ENCODE results near the gene ERCC6L2.

Gene ERCC6L2

DNA sequence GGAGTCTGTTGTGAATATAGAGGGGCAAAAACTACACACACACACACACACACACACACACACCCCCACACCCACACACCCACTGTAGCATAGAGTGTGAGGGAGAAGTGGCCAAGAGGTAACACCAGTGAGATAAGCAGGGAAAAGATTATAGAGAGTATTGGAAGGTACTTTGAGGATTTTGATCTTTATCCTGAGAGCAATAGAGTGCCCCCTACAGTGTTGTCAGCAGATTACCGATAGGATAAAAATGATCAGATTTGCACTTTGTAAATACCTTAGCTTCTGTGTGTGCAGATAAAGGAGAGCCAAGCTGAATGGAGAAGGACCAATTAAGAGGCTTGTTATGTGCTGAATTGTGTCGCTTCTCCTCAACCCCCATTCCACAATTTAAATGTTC lies 32.3 kb downstream of the ERCC6L2 start:
- no peak for TF ChIP-seq ESRRG (CRISPR knock-in tag; IDR thresholded peaks at IDR 0.05)
- peak; percentile 33; the same call in 1 of the 3 replicates for ATAC-seq

- no peak for TF ChIP-seq ZFP30 (CRISPR knock-in tag; IDR thresholded peaks at IDR 0.05)
- no peak for TF ChIP-seq ZFP3 (CRISPR knock-in tag; IDR thresholded peaks at IDR 0.05)
- no peak for TF ChIP-seq TOX (CRISPR knock-in tag; IDR thresholded peaks at IDR 0.05; ENCODE audit: borderline replicate concordance)
- no peak for TF ChIP-seq PPARA (CRISPR knock-in tag; IDR thresholded peaks at IDR 0.05; ENCODE audit: borderline replicate concordance)
- TF ChIP-seq ZC3H10 (CRISPR knock-in tag; IDR thresholded peaks at IDR 0.05) = no peak
- TF ChIP-seq BACH2 (CRISPR knock-in tag; IDR thresholded peaks at IDR 0.05; ENCODE audit: borderline replicate concordance) = no peak
- no peak for TF ChIP-seq TCF4 (CRISPR knock-in tag; IDR thresholded peaks at IDR 0.05; ENCODE audit: borderline replicate concordance)
- no peak for TF ChIP-seq CREB5 (CRISPR knock-in tag; IDR thresholded peaks at IDR 0.05; ENCODE audit: low read depth)
- no peak for TF ChIP-seq ISL1 (CRISPR knock-in tag; IDR thresholded peaks at IDR 0.05)
- no peak for ATAC-seq
These were observed 34.7 kb downstream of the ERCC6L2 start for GRCh38 chr9:95910023-95910707.

GRCh38 chr9:95910770-95911340 lies 35.4 kb downstream of the ERCC6L2 start:
- TF ChIP-seq ZNF565 (CRISPR knock-in tag; conservative IDR thresholded peaks at IDR 0.05; ENCODE audit: low read depth) (no peak), PPARA (CRISPR knock-in tag; IDR thresholded peaks at IDR 0.05; ENCODE audit: borderline replicate concordance) (no peak), ZNF8 (CRISPR knock-in tag; IDR thresholded peaks at IDR 0.05) (no peak)
- TF ChIP-seq, protein P1, sequence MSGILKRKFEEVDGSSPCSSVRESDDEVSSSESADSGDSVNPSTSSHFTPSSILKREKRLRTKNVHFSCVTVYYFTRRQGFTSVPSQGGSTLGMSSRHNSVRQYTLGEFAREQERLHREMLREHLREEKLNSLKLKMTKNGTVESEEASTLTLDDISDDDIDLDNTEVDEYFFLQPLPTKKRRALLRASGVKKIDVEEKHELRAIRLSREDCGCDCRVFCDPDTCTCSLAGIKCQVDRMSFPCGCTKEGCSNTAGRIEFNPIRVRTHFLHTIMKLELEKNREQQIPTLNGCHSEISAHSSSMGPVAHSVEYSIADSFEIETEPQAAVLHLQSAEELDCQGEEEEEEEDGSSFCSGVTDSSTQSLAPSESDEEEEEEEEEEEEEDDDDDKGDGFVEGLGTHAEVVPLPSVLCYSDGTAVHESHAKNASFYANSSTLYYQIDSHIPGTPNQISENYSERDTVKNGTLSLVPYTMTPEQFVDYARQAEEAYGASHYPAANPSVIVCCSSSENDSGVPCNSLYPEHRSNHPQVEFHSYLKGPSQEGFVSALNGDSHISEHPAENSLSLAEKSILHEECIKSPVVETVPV (CRISPR knock-in tag; IDR thresholded peaks at IDR 0.05) = no peak
- no peak for ATAC-seq

- TF ChIP-seq RARB (CRISPR knock-in tag; IDR thresholded peaks at IDR 0.05) (no peak), ISL1 (CRISPR knock-in tag; IDR thresholded peaks at IDR 0.05) (peak; percentile 80)
- ATAC-seq = no peak
These were observed 37.3 kb downstream of the ERCC6L2 start for GRCh38 chr9:95912773-95913172.

DNA sequence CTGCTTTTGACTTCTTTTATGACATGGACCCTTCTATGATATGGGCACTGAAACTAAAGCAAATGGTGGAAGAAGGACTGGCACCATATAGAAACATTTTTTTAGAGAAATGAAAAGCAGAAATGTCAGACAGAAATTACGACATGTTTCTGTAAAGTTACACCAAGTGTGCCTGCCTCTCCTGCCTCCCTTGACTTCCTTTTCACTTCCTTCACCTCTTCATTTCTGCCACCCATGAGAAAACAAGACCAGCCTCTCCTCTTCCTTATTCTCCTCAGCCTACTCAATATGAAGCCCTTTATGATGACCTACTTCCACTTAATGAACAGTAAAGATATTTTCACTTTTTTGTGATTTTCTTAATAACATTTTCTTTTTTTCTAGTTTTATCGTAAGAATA lies 44.5 kb downstream of the ERCC6L2 start:
- ATAC-seq = no peak
- no peak for TF ChIP-seq ZC3H10 (CRISPR knock-in tag; IDR thresholded peaks at IDR 0.05)
- no peak for TF ChIP-seq ZNF8 (CRISPR knock-in tag; IDR thresholded peaks at IDR 0.05)
- no peak for TF ChIP-seq CREB5 (CRISPR knock-in tag; IDR thresholded peaks at IDR 0.05; ENCODE audit: low read depth)
- TF ChIP-seq OSR1 (CRISPR knock-in tag; IDR thresholded peaks at IDR 0.05) = no peak
- TF ChIP-seq ZFP3 (CRISPR knock-in tag; IDR thresholded peaks at IDR 0.05) = no peak
- TF ChIP-seq GLIS3 (CRISPR knock-in tag; IDR thresholded peaks at IDR 0.05) = no peak
- no peak for TF ChIP-seq BACH2 (CRISPR knock-in tag; IDR thresholded peaks at IDR 0.05; ENCODE audit: borderline replicate concordance)
- TF ChIP-seq, protein P1 (CRISPR knock-in tag; IDR thresholded peaks at IDR 0.05) = no peak
- TF ChIP-seq ARNTL (CRISPR knock-in tag; IDR thresholded peaks at IDR 0.05; ENCODE audit: borderline replicate concordance, low read depth) = no peak
- TF ChIP-seq TSHZ2 (CRISPR knock-in tag; IDR thresholded peaks at IDR 0.05) = no peak
- no peak for TF ChIP-seq ZNF565 (CRISPR knock-in tag; conservative IDR thresholded peaks at IDR 0.05; ENCODE audit: low read depth)
- no peak for TF ChIP-seq RARB (CRISPR knock-in tag; IDR thresholded peaks at IDR 0.05)
- TF ChIP-seq SNAI2 (CRISPR knock-in tag; IDR thresholded peaks at IDR 0.05) = no peak
- no peak for TF ChIP-seq CSDC2 (CRISPR knock-in tag; IDR thresholded peaks at IDR 0.05)
- TF ChIP-seq ZFP30 (CRISPR knock-in tag; IDR thresholded peaks at IDR 0.05) = no peak
- TF ChIP-seq PPARA (CRISPR knock-in tag; IDR thresholded peaks at IDR 0.05; ENCODE audit: borderline replicate concordance) = no peak
